NCI-H2029 treated with DMSO at 0.1 percent for 48 hours (cell line): ENCODE results near the gene RPH3AL.
"Not testable (repeated sequence)": the region's sequence is repeated elsewhere in the genome, so short reads cannot be mapped to it uniquely, and the experiment has no call there.

ENCODE experiments used
- DNase-seq: peaks from one replicate; lab custom pipeline; 2025; lab: John Stamatoyannopoulos, UW

RPH3AL gene

DNA sequence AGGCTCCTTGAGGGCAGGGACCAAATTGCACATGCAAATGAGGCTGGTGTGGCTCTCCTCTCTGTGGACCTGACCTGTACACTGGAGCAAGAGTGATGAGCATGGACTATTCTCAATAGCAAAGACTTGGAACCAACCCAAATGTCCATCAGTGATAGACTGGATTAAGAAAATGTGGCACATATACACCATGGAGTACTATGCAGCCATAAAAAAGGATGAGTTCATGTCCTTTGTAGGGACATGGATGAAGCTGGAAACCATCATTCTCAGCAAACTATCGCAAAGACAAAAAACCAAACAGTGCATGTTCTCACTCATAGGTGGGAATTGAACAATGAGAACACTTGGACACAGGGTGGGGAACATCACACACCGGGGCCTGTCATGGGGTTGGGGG, 128.0 kb downstream of the RPH3AL start:
- DNase-seq = not testable (repeated sequence)

DNA sequence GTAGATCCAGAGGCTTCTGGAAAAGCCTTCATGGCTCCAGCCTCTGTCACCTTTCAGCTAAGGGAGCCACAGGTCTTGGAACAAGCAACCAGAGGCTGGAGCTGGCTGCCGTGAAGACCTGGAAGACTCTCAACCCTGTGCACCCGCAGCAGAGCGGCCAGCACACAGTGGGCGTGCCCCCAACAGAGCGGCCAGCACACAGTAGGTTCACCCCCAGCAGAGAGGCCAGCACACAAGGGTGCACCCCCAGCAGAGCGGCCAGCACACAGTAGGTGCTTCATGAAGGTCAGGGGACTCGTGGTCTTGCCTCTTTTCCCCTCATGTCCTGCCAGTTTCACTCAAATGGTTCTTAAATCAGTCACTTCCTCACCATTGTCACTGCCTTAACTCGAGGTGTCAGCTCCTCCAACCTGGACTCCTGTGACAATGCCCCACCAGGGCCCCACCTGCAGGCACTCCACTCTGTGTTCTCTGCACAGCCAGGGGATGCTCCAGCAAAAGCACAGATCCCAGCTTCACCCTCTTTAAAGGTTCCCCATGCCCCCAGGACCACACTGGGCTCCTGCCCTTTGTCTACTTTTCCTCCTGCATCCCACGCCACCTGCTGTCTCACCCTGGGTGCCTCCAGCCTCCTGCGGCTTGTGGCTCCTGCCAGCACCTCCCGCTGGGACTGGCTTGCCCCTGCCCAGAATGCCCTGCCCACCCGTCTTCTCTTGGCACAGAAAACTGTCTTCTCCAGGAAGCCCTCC, 128.7 kb downstream of the RPH3AL start:
- DNase-seq = no peak

GRCh38 chr17:222172-222571, 130.4 kb downstream of the RPH3AL start:
- DNase-seq = no peak

GRCh38 chr17:219696-220095, 132.9 kb downstream of the RPH3AL start:
- DNase-seq = no peak

DNA sequence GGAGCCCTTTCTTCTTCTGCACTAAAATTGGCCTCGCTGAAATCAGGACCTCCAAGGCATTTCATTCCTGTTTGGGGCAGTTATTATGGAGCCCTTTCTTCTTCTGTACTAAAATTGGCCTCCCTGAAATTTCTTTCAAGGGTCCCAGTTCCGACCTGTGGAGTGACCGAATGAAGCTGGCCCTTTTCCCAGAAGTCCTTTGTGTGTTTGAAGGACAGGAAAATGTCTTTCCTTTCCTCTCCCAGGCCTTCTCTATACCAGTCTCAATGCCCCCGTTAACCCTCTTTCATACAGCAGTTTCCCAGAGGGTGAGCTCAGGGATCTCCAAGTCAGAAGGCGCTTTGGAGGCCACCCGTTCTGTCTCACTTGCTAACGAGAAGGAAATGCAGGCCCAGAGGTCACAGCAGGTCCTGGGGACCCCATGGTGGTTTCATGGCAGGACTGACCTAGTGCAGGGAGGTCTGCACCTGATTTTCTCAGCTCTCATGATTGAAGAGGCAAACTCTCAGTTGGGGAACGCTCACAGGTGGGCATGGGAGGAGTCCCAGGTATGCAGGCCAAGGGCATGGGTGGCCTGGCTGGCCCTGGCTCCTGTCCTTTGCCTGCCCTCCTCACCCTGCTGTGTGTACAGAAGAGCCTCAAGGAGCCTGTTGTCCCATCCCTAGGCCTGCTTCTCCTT, 134.0 kb downstream of the RPH3AL start:
- DNase-seq = no peak

DNA sequence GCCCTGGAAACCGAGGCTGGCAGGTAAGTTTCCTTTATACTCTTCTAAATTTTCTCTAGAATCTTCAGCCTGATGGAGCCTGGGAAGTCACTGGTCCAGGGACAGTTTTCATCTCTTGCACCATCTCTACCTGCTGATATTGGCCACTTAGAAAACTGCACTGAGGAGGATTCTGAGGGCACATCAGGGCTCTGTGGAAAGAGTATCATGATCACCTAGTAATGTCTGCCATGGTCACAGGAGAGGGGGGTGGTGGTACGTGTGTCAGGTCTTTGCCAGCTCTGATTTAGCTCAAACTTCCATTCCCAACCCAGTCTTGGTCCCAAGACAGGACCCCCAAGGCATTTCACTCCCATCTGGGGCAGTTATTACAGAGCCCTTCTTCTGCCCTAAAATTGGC, 136.0 kb downstream of the RPH3AL start:
- DNase-seq = no peak

- DNase-seq = not testable (repeated sequence)
Observed at GRCh38 chr17:215563-216478, 136.8 kb downstream of the RPH3AL start.

GRCh38 chr17:214881-215331, 137.7 kb downstream of the RPH3AL start:
- DNase-seq = no peak

DNA sequence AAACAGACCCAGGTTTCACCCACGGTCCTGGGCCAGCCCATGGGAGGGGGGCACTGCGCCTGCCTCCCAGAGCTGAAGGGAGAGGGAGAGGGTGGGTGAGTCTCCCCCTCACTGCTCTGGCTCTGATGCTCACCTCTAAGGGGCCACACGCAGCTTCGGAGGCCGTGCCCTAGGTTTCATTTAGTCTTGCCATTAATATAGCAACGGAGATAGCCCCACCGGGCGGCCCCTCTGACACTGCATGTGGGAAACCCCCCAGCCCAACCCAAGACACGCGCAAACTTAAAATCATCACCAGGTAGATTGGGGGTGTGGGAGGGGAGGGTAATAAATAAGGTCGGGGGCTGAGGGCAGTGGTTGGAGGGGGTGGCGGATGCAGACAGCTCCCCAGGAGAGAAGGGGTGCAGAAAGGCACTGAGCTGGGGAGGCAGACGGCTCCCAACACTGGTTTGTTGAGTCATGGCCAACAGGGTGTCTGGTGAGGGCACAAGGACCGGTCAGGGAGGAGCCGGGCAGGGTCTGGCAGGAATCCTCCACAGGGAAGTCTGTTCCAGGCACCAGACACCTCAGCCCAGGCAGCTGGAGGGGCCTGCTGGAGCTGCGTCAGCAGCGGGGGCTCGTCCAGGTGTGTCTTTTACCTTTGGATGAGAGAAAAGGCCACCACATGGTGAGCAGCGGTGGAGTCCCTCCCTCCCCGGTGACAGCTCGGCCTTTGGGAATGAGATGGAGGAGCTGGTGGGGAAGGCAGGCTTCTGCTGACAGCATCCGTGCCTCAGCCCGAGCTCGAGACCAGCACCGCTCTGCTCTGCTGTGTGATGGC, 139.1 kb downstream of the RPH3AL start:
- DNase-seq = no peak

DNA sequence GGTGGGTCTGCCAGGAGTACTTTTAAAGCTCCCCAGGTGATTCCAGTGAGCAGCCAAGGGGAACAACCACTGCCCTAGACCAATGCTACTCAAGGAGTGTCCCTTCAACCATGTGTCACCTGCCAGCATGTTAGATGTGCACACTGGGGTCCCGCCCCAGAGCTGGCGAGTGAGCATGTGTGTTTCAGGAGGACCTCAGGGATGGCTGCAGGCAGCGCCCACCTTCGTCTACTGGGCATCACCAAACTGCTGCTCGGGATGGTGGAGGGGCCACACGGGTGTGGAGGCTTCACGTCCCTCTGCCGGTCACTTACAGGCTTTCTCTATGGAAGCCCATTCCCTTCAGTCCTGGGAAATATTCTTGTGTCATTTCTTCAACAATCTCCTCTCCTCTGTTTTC, 142.2 kb downstream of the RPH3AL start:
- DNase-seq = no peak

DNA sequence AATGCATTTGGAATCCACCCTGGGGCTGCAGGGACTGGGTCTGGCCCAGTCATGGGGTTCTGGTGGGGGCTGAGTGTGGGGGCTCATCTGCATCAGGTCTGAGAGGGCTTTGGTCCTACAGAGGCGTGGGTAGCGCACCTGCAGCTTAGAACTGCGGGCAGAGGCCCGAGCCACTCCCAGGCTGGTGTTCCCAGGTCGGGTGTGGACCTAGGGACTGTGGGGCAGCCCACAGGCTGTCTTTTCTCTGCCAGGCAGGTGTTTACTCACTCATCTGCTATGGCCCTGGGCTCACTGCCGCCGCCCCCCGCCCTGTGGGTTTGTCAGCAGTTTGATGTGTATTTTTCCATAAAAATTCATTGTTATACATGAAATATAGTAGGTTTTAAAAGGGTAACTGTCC, 144.2 kb downstream of the RPH3AL start:
- DNase-seq = no peak

- DNase-seq = no peak
Observed at GRCh38 chr17:207775-208174, 144.8 kb downstream of the RPH3AL start.

DNA sequence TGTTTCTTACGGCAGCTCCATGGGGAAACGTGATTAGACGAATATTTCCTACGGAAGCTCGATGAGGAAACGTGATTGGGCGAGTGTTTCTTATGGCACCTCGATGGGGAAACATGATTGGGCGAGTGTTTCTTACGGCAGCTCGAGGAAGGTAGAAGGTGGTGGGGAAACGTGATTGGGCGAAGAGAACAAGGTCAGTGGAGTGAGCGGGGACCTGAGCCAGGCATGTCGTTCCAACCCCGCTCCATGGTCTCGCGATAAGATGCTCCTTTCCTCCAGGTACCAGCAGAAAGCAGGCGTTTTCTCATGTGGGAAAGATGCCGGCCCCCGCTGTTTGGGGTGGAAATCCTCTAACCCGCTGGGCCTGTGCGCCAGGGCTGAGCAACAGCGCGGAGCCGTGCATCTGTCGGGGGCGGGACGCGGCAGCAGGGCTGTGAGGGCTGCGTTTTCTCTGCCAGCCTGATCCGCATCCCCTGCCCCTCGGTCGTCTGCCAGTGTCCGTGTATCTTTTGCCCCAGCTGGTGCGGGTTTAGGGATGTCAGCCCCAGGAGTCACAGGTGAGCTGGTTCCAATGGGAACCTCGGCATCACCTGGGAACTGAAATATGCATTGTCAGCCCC, 145.6 kb downstream of the RPH3AL start:
- no peak for DNase-seq

DNA sequence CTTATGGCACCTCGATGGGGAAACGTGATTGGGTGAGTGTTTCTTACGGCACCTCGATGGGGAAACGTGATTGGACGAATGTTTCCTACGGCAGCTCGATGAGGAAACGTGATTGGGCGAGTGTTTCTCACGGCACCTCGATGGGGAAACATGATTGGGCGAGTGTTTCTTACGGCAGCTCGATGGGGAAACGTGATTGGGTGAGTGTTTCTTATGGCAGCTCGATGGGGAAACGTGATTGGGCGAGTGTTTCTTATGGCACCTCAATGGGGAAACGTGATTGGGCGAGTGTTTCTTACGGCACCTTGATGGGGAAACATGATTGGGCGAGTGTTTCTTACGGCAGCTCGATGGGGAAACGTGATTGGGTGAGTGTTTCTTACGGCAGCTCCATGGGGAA, 146.1 kb downstream of the RPH3AL start:
- not testable (repeated sequence) for DNase-seq

DNA sequence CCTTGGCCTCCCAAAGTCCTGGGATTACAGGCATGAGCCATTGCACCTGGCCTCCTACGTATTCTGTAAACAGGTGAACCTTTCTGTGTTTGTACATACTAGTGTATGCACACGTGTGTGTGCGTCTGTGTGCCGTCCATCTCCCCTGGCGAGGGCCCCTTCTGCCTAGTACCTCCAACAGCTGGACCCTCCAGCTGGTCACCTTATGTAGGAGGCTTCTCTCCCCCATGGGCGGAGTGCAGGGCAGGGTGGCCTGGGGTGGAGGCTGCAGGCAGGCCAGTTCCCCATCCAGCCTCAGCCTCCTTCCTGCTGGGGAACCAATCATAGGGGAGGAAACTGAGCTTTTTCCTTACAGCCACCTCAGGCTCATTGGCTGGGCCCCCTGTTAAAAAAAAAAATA, 146.8 kb downstream of the RPH3AL start:
- DNase-seq = no peak

GRCh38 chr17:205148-205669, 147.4 kb downstream of the RPH3AL start:
- no peak for DNase-seq

DNA sequence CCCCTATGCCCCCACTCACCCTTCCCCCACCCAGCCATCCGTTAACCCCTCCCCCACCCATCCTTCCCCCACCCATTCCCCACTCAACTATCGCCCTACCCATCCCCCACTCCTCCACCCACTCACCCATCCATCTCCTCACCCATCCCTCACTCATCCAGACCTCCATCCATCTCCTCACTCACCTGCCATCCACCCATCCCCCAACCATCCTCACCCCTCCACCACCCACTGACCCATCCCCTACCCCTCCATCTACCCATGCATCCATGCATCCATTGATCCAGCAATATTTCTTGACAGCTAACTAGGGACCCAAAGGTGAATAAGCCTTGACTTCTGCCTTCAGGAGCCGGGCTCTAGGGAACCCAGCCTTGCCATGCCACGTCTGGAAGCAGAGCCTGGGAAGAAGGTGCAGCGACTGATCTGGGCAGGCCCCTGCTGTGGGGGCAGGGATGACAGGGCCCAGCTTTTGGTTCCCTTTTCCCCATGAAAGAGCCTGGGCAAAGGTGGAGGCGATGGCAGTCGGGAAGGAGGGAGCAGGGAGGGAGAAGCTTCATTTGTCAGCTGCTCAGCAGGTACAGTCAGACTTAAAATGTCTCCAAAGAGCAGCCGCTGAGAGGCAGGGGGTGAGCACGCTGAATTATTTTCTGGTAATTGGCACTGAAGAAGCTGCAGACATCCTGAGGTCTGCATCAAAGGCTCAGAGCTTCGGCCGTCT, 148.0 kb downstream of the RPH3AL start:
- DNase-seq = no peak

- no peak for DNase-seq
Observed at GRCh38 chr17:202501-202951, 150.1 kb downstream of the RPH3AL start.

DNA sequence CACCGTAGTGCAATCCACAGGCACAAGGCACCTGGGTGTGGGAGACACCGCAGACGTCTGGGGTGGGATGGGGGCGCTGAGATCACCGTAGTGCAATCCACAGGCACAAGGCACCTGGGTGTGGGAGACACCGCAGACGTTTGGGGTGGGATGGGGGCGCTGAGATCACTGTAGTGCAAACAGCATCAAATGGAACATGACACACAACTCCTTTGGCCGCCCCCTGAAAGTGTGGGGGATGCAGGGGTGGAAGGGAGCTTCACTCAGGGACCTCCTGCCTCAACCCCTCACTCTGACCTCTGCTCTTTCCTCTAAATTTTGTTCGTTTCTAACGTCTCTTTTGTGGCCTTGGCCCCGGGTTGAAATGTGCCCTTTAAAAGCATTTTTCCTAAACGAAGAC, 150.9 kb downstream of the RPH3AL start:
- DNase-seq = not testable (repeated sequence)

DNA sequence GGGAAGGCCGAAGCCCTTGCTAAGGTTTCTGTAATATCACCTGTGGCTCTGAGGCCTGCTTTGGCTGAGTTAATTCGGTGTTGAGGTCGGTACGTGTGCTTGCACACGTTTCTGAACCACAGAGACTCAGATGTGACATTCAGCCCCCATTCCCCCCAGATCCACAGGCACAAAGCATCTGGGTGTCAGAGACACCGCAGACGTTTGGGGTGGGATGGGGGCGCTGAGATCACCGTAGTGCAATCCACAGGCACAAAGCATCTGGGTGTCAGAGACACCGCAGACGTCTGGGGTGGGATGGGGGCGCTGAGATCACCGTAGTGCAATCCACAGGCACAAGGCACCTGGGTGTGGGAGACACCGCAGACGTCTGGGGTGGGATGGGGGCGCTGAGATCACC, 151.3 kb downstream of the RPH3AL start:
- DNase-seq = not testable (repeated sequence)
